CD4-positive, alpha-beta memory T cell (primary cell): ENCODE results near the gene PWWP2B. TPM values are rescaled to one million over a fixed set of nuclear protein-coding genes. Genes with fewer than 3 reads are reported as not detected.
A peak's percentile ranks its signal among the peaks of the same experiment; 100 is the strongest.

Experiments used
- CTCF ChIA-PET: fragments of 350-600 bp; sonication (Branson Sonifier 250); formaldehyde crosslinking; loops from one replicate; lab custom pipeline; 2021; ENCODE audit warnings: inconsistent platforms; ENCODE audit not compliant: partially characterized antibody; lab: Charles Lee
- POLR2A ChIA-PET: fragments of 350-600 bp; sonication (Branson Sonifier 250); formaldehyde crosslinking; loops from one replicate; lab custom pipeline; 2021; ENCODE audit not compliant: partially characterized antibody; lab: Charles Lee
- DNase-seq, 5 donors: peaks; one replicate each; pipeline versions ENCODE4 v3.0.0 to v3.0.0-alpha.2; 2020 to 2022; ENCODE audit warnings: mixed read lengths in 1 of 5
- H3K27ac ChIP-seq: one replicate; pipeline ENCODE4 v1.7.0; 2013; ENCODE audit warnings: low read depth, low read length
- H3K27me3 ChIP-seq: 2 replicates; pipeline ENCODE4 v1.7.0; 2013; ENCODE audit warnings: mild to moderate bottlenecking, low read length, moderate library complexity; ENCODE audit not compliant: insufficient read depth
- H3K36me3 ChIP-seq: 2 replicates; pipeline ENCODE4 v1.7.0; 2013; ENCODE audit warnings: mild to moderate bottlenecking, low read length, moderate library complexity; ENCODE audit not compliant: insufficient read depth
- H3K4me1 ChIP-seq: 2 replicates; pipeline ENCODE4 v1.7.0; 2013; ENCODE audit warnings: mild to moderate bottlenecking, low read length, moderate library complexity; ENCODE audit not compliant: insufficient read depth
- H3K4me3 ChIP-seq, 2 donors: one replicate each; pipeline ENCODE4 v1.7.0; 2013; ENCODE audit warnings: low read length in 2 of 2, mild to moderate bottlenecking in 1 of 2
- H3K9me3 ChIP-seq, 2 donors: one replicate each; pipeline ENCODE4 v1.7.0; 2013; ENCODE audit warnings: low read length in 2 of 2, control low read depth in 1 of 2; ENCODE audit not compliant: control insufficient read depth in 1 of 2
- H3K27ac Mint-ChIP-seq, 7 donors: one replicate each; pipeline ENCODE4 v1.8.0; 2020 to 2021; ENCODE audit warnings: mixed read lengths in 7 of 7, mild to moderate bottlenecking in 6 of 7, inconsistent platforms in 3 of 7, moderate library complexity in 3 of 7
- H3K27me3 Mint-ChIP-seq, 2 donors: one replicate each; pipeline ENCODE4 v1.8.0; 2020 to 2021; ENCODE audit warnings: mixed read lengths in 2 of 2
- H3K36me3 Mint-ChIP-seq, 2 donors: one replicate each; pipeline ENCODE4 v1.8.0; 2020 to 2021; ENCODE audit warnings: mixed read lengths in 2 of 2, inconsistent platforms in 1 of 2, mild to moderate bottlenecking in 1 of 2
- H3K4me1 Mint-ChIP-seq, 4 donors: one replicate each; pipeline ENCODE4 v1.8.0; 2020 to 2021; ENCODE audit warnings: mixed read lengths in 4 of 4, mild to moderate bottlenecking in 1 of 4
- H3K4me3 Mint-ChIP-seq, 8 donors: one replicate each; pipeline ENCODE4 v1.8.0; 2020 to 2021; ENCODE audit warnings: mixed read lengths in 8 of 8, mild to moderate bottlenecking in 7 of 8, moderate library complexity in 6 of 8, inconsistent platforms in 3 of 8
- H3K9me3 Mint-ChIP-seq, 8 donors: one replicate each; pipeline ENCODE4 v1.8.0; 2020 to 2021; ENCODE audit warnings: mixed read lengths in 8 of 8, mild to moderate bottlenecking in 5 of 8, inconsistent platforms in 3 of 8, moderate library complexity in 1 of 8
- intact Hi-C: fragments of 100-400 bp; cut with micrococcal nuclease; formaldehyde crosslinking; loops from one replicate; pipeline ENCODE4 v1.15.1; 2023
- polyA plus RNA-seq, 2 donors: library from polyadenylated mRNA; unstranded; fragments of 300-500 nt; fragmentation: Illumina TruSeq; gene quantifications; one replicate each; pipeline ENCODE4 v1.2.3, GENCODE V29; 2021
- total RNA-seq, 2 experiments: library from RNA; stranded (reverse); gene quantifications; one replicate each; pipeline ENCODE4 v1.2.3, GENCODE V29; 2021

PWWP2B gene
- total and polyA plus RNA-seq, 4 experiments from 2014 or later: 0.92 to 9.9 (median 6.3) TPM

- Mint-ChIP-seq H3K4me1 (peaks cover 2 to 5% (median 4%) of the 10 kb centered on the region in 4 donors), H3K9me3 (peaks cover 0 to 2% (median 0%) of the 10 kb centered on the region in 8 donors), H3K27me3 (no peaks in the 10 kb centered on the region), H3K4me3 (no peak overlapping the region), H3K36me3 (peaks cover 2 to 15% of the 10 kb centered on the region in 2 donors), H3K27ac (no peak overlapping the region)
- Histone ChIP-seq H3K27me3 (no peaks in the 10 kb centered on the region), H3K9me3 (no peaks in the 10 kb centered on the region), H3K4me3 (no peak overlapping the region), H3K36me3 (no peaks in the 10 kb centered on the region), H3K4me1 (no peaks in the 10 kb centered on the region), H3K27ac (no peak overlapping the region)
- CTCF ChIA-PET: no interaction called here
- POLR2A ChIA-PET: no interaction called here
- DNase-seq: no peak
- intact Hi-C loops: no loop called here
These were observed 27.3 kb upstream of the PWWP2B start for GRCh38 chr10:132369636-132370185.

- H3K4me1 Mint-ChIP-seq: peaks cover 2 to 5% (median 4%) of the 10 kb centered on the region in 4 donors
- peaks cover 0 to 15% of the 10 kb centered on the region in 2 donors for H3K36me3 Mint-ChIP-seq
- no peak overlapping the region for H3K27ac Mint-ChIP-seq
- H3K36me3 ChIP-seq: no peaks in the 10 kb centered on the region
- POLR2A ChIA-PET: no interaction called here
- intact Hi-C loops: no loop called here
- no peaks in the 10 kb centered on the region for H3K27me3 Mint-ChIP-seq
- H3K27me3 ChIP-seq: no peaks in the 10 kb centered on the region
- H3K9me3 ChIP-seq: no peaks in the 10 kb centered on the region
- H3K4me3 ChIP-seq: no peak overlapping the region
- DNase-seq: no peak
- H3K4me1 ChIP-seq: no peaks in the 10 kb centered on the region
- H3K9me3 Mint-ChIP-seq: no peaks in the 10 kb centered on the region
- no peak overlapping the region for H3K4me3 Mint-ChIP-seq
- CTCF ChIA-PET: no interaction called here
- H3K27ac ChIP-seq: no peak overlapping the region
These were observed 26.3 kb upstream of the PWWP2B start for GRCh38 chr10:132370426-132371340.

GRCh38 chr10:132371641-132372081 is 25.3 kb upstream of the PWWP2B start:
- ChIA-PET CTCF (interaction anchor here (1.0 kb wide), 1 partner anchor 83 kb away, joined by 3 read pairs; no protein-coding TSS in a partner anchor), POLR2A (no interaction called here)
- no peak overlapping the region for H3K27ac ChIP-seq
- H3K36me3 ChIP-seq: no peaks in the 10 kb centered on the region
- no peaks in the 10 kb centered on the region for H3K4me1 ChIP-seq
- intact Hi-C loops: no loop called here
- no peak overlapping the region for H3K4me3 ChIP-seq
- no peaks in the 10 kb centered on the region for H3K9me3 ChIP-seq
- peaks cover 0 to 15% of the 10 kb centered on the region in 2 donors for H3K36me3 Mint-ChIP-seq
- H3K27ac Mint-ChIP-seq: no peak overlapping the region
- no peaks in the 10 kb centered on the region for H3K27me3 Mint-ChIP-seq
- H3K27me3 ChIP-seq: no peaks in the 10 kb centered on the region
- no peak for DNase-seq
- no peaks in the 10 kb centered on the region for H3K9me3 Mint-ChIP-seq
- H3K4me3 Mint-ChIP-seq: no peak overlapping the region
- peaks cover 2 to 5% (median 5%) of the 10 kb centered on the region in 4 donors for H3K4me1 Mint-ChIP-seq

GRCh38 chr10:132372516-132373095 is 24.4 kb upstream of the PWWP2B start:
- DNase-seq: no peak
- Mint-ChIP-seq H3K9me3 (no peaks in the 10 kb centered on the region), H3K27ac (no peak overlapping the region), H3K36me3 (peaks cover 0 to 6% of the 10 kb centered on the region in 2 donors), H3K27me3 (no peaks in the 10 kb centered on the region), H3K4me1 (peaks cover 2 to 5% (median 5%) of the 10 kb centered on the region in 4 donors), H3K4me3 (no peak overlapping the region)
- Histone ChIP-seq H3K27ac (no peak overlapping the region), H3K36me3 (no peaks in the 10 kb centered on the region), H3K27me3 (no peaks in the 10 kb centered on the region), H3K9me3 (no peaks in the 10 kb centered on the region), H3K4me1 (no peaks in the 10 kb centered on the region), H3K4me3 (no peak overlapping the region)
- ChIA-PET POLR2A (no interaction called here), CTCF (interaction anchor here (1.0 kb wide), 1 partner anchor 82 kb away, joined by 3 read pairs; no protein-coding TSS in a partner anchor)
- intact Hi-C loops: no loop called here

GRCh38 chr10:132373241-132373955 is 23.6 kb upstream of the PWWP2B start:
- DNase-seq: no peak
- intact Hi-C loops: no loop called here

GRCh38 chr10:132374176-132374575 is 22.8 kb upstream of the PWWP2B start:
- no peaks in the 10 kb centered on the region for H3K27me3 Mint-ChIP-seq
- DNase-seq: no peak
- POLR2A ChIA-PET: no interaction called here
- no peaks in the 10 kb centered on the region for H3K27me3 ChIP-seq
- no peaks in the 10 kb centered on the region for H3K36me3 Mint-ChIP-seq
- no peak overlapping the region for H3K4me3 Mint-ChIP-seq
- CTCF ChIA-PET: no interaction called here
- no peaks in the 10 kb centered on the region for H3K9me3 ChIP-seq
- H3K27ac ChIP-seq: no peak overlapping the region
- intact Hi-C loops: no loop called here
- H3K36me3 ChIP-seq: no peaks in the 10 kb centered on the region
- peaks cover 2 to 5% (median 5%) of the 10 kb centered on the region in 4 donors for H3K4me1 Mint-ChIP-seq
- H3K4me1 ChIP-seq: no peaks in the 10 kb centered on the region
- no peak overlapping the region for H3K27ac Mint-ChIP-seq
- H3K9me3 Mint-ChIP-seq: no peaks in the 10 kb centered on the region
- H3K4me3 ChIP-seq: no peak overlapping the region

More at GRCh38 chr10:132373241-132373955, 23.6 kb upstream of the PWWP2B start:
- peaks cover 0 to under 1% of the 10 kb centered on the region in 2 donors for H3K36me3 Mint-ChIP-seq
- Histone ChIP-seq H3K36me3 (no peaks in the 10 kb centered on the region), H3K27me3 (no peaks in the 10 kb centered on the region), H3K4me3 (no peak overlapping the region), H3K4me1 (no peaks in the 10 kb centered on the region), H3K27ac (no peak overlapping the region), H3K9me3 (no peaks in the 10 kb centered on the region)
- H3K27me3 Mint-ChIP-seq: no peaks in the 10 kb centered on the region
- no peak overlapping the region for H3K4me3 Mint-ChIP-seq
- POLR2A ChIA-PET: no interaction called here
- no peaks in the 10 kb centered on the region for H3K9me3 Mint-ChIP-seq
- H3K4me1 Mint-ChIP-seq: peaks cover 2 to 5% (median 5%) of the 10 kb centered on the region in 4 donors
- H3K27ac Mint-ChIP-seq: peak overlapping the region in 1 of 7 donors; percentile 6
- CTCF ChIA-PET: no interaction called here
